LNCaP clone FGC (cell line): ENCODE data around the gene MMD2.

ENCODE experiments used
- DNase-seq: peaks from one replicate; pipeline ENCODE4 v3.0.0-alpha.2; 2011; ENCODE audit warnings: low read depth
- H3K4me3 ChIP-seq: 2 replicates; pipeline ENCODE4 v1.5.1; 2011; ENCODE audit warnings: mild to moderate bottlenecking, low read depth, low read length, control low read depth
- TF ChIP-seq, protein P1 (sequence below): IDR thresholded peaks from 2 replicates; pipeline ENCODE4 v1.5.1; 2012; ENCODE audit warnings: mild to moderate bottlenecking; ENCODE audit not compliant: control insufficient read depth, insufficient read depth; ENCODE audit errors: extremely low read depth

Gene MMD2

DNA sequence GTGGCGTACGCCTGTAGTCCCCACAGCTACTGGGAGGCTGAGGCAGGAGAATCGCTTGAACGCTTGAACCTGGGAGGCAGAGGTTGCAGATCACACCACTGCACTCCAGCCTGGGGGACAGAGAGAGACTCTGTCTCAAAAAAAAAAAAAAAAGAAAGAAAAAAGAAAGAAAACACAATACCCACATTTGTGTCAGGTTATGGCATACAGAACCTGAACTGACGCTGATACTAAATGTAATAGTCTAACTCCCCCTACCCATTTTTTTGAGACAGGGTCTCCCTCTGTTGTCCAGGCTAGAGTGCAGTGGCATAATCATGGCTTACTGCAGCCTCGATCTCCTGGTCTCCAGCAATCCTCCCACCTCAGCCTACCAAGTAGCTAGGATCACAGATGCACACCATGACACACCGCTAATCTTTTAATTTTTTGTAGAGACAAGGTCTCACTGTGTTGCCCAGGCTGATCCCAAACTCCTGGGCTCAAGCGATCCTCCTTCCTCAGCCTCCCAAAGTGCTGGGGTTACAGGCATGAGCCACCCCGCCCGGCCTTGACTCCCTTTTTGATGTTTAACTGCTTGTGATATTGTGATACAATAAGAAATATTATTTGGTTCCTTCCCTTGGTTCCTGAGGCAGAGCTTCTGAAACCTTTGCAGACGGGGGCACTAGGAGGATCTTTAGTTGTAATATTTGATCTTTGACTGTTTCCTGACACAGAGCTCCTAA is 6.5 kb upstream of the MMD2 start:
- no peak for DNase-seq
- TF ChIP-seq, protein P1, sequence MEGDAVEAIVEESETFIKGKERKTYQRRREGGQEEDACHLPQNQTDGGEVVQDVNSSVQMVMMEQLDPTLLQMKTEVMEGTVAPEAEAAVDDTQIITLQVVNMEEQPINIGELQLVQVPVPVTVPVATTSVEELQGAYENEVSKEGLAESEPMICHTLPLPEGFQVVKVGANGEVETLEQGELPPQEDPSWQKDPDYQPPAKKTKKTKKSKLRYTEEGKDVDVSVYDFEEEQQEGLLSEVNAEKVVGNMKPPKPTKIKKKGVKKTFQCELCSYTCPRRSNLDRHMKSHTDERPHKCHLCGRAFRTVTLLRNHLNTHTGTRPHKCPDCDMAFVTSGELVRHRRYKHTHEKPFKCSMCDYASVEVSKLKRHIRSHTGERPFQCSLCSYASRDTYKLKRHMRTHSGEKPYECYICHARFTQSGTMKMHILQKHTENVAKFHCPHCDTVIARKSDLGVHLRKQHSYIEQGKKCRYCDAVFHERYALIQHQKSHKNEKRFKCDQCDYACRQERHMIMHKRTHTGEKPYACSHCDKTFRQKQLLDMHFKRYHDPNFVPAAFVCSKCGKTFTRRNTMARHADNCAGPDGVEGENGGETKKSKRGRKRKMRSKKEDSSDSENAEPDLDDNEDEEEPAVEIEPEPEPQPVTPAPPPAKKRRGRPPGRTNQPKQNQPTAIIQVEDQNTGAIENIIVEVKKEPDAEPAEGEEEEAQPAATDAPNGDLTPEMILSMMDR, result no peak
- no peak overlapping the region for H3K4me3 ChIP-seq

DNA sequence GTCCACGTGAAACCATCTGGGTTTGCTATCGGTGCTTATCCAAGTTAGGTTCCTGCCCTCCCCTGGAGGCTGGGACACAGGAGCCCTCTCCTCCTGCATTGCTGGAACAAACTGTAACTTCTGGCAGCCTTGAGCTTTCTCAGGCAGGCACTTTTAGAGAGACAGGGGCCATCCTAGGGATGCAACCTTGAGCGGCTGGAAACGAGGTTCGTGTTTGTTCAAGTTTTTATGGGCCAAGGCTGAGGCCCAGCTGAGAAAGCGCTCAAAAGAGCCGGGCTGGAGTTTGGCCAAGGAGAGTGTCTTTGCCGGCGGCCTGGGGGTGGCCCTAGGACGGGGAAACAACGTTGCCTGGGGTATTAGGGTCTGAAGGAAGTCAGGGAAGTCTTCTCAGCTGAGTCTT is 5.5 kb upstream of the MMD2 start:
- TF ChIP-seq, protein P1, result no peak
- DNase-seq, result no peak
- H3K4me3 ChIP-seq, result no peak overlapping the region

DNA sequence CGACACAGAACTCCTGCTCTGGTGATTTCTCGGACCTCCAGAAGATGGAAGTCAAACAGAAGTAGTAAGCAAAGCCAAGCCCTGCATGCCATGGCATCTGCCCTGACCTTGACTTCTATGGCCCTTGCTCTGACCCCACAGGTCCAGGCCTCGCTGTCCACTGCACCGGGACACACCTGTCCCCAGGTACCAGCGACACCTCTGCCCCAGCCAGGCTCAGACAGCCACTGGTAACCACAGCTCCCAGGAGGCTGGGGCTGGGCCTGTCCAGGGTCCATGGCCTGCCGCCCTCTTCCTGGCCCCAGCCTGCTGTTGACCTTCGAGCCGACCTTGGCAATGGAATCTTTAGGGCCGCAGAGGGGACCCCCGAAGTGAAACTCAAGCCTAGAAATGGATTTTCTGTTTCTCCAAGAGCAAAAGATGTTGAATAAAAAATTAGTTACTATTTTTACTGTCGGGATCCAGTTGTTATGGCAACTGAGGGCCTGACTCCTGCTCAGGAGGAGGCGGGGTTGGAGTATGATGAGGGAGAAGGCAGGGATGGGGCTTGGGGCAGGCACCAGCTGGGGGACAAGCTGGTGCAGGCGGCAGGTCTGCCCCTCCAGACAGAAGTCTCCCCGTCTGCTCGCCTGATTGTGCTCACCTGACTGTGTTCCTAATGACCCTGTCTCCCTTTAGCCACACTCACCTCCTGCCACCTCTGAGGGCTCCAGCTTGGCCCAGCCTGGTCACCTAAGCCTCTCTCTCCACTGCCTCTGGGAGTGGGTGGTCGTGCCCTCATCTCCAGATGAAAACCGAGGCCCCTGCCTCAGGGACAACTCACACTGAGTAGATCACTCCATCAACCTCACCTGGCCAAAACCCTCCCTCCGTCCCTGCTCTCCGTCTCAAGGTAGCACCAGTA is 4.1 kb upstream of the MMD2 start:
- DNase-seq, result no peak
- H3K4me3 ChIP-seq, result no peak overlapping the region
- TF ChIP-seq, protein P1, result no peak

DNA sequence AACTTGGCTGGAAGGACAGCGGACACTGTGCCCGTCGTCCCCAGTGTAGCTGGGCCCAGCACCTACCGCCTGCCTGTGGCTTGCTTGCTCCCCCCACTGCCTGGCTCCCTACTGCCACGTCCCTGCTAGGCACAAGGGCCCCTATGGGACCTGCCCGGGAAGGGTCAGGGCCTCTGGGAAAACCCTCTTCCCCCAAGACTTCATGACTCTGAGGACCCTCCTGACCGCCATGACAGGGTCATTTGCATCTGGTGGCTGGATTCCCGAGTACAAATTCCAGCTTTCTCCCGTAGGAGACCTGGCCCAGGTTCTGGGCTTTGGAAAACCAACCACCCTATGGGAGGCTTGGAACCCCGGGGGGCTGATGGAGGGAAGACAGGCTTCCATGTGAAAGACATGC is 1.4 kb upstream of the MMD2 start:
- DNase-seq, result no peak
- H3K4me3 ChIP-seq, result no peak overlapping the region
- TF ChIP-seq, protein P1, result no peak

DNA sequence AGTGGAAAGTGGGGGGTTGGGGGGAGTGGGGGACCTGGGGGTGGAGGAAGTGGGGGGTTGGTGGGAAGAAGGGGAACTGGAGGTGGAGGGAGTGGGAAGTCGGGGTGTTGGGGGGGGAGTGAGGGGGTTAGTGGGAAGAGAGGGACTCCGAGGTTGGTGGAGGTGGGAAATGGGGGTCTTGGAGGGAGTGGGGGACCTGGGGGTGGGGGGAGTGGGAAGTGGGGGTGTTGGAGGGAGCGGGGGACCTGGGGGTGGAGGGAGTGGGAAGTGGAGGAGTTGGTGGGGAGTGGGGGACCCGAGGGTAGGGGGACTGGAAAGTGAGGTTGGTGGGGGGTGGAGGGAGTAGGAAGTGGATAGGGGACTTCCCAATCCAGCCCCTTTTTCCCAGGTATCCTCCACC is 906 bp upstream of the MMD2 start:
- no peak overlapping the region for H3K4me3 ChIP-seq
- DNase-seq, result no peak
- TF ChIP-seq, protein P1, result no peak

DNA sequence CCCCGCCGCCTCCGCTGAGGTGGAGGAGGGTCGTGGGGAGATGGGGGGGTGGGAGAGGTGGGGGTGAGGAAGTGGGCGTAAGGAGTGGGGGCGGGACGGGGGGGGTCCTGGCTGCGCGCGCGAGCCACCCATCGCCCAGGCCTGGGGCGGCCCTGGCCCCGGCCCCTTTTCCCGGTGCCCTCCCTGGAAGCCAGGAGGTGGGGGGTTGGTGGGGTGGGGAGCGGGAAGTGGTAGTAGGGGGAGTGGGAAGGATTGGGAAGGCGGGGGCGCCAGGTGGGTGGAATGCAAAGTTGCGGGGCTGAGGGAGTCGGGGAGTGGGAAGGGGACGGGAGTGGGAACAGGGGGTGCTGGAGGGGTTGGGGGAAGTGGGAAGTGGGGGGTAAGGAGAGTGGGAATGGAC is 319 bp upstream of the MMD2 start:
- TF ChIP-seq, protein P1, result no peak
- DNase-seq, result no peak
- H3K4me3 ChIP-seq, result no peak overlapping the region
